Measurements from ENCODE around the gene SIGLEC9.

SIGLEC9 gene

DNA sequence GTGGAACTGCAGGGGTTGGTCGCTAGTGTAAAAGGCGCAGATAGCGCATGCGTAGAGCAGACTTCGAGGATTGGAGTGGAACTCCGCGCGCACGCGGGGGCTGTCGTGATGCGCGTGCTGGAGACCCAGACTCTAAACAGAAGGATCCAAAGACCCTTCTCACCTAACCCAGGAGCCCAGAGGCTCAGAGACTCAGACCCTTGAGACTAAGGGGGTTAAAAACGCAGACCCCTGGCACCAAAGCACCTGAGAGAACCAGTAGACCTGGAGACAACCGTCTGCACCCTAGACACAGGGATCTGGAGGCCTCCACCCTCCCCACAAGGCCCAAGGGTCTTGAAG lies 15.9 kb upstream of the SIGLEC9 start:
- TF ChIP-seq, protein P1, sequence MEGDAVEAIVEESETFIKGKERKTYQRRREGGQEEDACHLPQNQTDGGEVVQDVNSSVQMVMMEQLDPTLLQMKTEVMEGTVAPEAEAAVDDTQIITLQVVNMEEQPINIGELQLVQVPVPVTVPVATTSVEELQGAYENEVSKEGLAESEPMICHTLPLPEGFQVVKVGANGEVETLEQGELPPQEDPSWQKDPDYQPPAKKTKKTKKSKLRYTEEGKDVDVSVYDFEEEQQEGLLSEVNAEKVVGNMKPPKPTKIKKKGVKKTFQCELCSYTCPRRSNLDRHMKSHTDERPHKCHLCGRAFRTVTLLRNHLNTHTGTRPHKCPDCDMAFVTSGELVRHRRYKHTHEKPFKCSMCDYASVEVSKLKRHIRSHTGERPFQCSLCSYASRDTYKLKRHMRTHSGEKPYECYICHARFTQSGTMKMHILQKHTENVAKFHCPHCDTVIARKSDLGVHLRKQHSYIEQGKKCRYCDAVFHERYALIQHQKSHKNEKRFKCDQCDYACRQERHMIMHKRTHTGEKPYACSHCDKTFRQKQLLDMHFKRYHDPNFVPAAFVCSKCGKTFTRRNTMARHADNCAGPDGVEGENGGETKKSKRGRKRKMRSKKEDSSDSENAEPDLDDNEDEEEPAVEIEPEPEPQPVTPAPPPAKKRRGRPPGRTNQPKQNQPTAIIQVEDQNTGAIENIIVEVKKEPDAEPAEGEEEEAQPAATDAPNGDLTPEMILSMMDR (IDR thresholded peaks at IDR 0.05; ENCODE audit: control insufficient read depth, insufficient read depth, low read depth, low read length, missing control alignments) = no peak
- peak overlapping the region; percentile 92 for H3K4me3 ChIP-seq (ENCODE audit: control insufficient read depth, low read depth, low read length)
- DNase-seq (ENCODE audit: low read depth) = no peak

GRCh38 chr19:51110666-51110971 lies 14.1 kb upstream of the SIGLEC9 start:
- TF ChIP-seq, protein P1 (IDR thresholded peaks at IDR 0.05; ENCODE audit: control insufficient read depth, insufficient read depth, low read depth, low read length, missing control alignments) = no peak
- DNase-seq (ENCODE audit: low read depth) = no peak
- no peak overlapping the region for H3K4me3 ChIP-seq (ENCODE audit: control insufficient read depth, low read depth, low read length)

GRCh38 chr19:51111606-51112005 lies 13.1 kb upstream of the SIGLEC9 start:
- H3K4me3 ChIP-seq (ENCODE audit: control insufficient read depth, low read depth, low read length) = no peak overlapping the region
- TF ChIP-seq, protein P1 (IDR thresholded peaks at IDR 0.05; ENCODE audit: control insufficient read depth, insufficient read depth, low read depth, low read length, missing control alignments) = peak; percentile 17
- no peak for DNase-seq (ENCODE audit: low read depth)

DNA sequence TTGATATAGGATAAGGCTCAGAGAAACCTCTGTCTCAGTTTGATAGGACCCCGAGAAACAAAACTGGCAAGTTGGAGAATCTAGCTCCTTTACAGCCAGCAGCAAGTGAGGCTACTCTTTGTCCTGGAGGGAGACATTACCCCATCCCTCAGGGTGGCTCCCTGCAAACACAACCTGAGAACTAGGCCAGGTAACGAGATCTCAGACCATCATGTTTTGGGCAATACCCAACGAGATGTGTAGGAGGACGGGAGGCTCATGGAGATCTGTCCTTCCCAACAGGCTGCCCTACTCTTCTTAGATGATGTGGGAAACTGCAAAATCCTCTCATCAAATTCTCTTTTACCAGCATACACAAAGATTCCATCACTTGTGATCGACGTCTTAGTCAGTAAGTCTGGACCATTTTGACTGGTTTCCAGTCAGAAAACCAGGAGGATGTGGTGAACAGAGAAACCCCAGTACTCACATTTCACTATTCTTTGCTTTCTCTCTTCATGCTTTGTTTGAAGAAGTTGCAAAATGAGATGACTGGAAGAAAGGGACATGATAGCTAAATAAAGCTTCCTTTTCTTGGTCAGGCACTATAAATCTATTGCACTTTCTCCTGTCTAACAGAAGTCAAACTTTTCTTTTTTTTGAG lies 10.5 kb upstream of the SIGLEC9 start:
- TF ChIP-seq, protein P1 (IDR thresholded peaks at IDR 0.05; ENCODE audit: control insufficient read depth, insufficient read depth, low read depth, low read length, missing control alignments) = no peak
- no peak for DNase-seq (ENCODE audit: low read depth)
- no peak overlapping the region for H3K4me3 ChIP-seq (ENCODE audit: control insufficient read depth, low read depth, low read length)

GRCh38 chr19:51116736-51117286 lies 7.9 kb upstream of the SIGLEC9 start:
- TF ChIP-seq, protein P1 (IDR thresholded peaks at IDR 0.05; ENCODE audit: control insufficient read depth, insufficient read depth, low read depth, low read length, missing control alignments) = no peak
- DNase-seq (ENCODE audit: low read depth) = no peak

GRCh38 chr19:51119101-51119500 lies 5.6 kb upstream of the SIGLEC9 start:
- H3K4me3 ChIP-seq (ENCODE audit: control insufficient read depth, low read depth, low read length) = no peak overlapping the region
- TF ChIP-seq, protein P1 (IDR thresholded peaks at IDR 0.05; ENCODE audit: control insufficient read depth, insufficient read depth, low read depth, low read length, missing control alignments) = no peak
- DNase-seq (ENCODE audit: low read depth) = no peak

More at GRCh38 chr19:51116736-51117286, 7.9 kb upstream of the SIGLEC9 start:
- H3K4me3 ChIP-seq (ENCODE audit: control insufficient read depth, low read depth, low read length) = no peak overlapping the region
